Rectal smooth muscle tissue (tissue), 1 donor: Measurements from ENCODE around the gene CEP83.
"Not testable (repeated sequence)": the region's sequence is repeated elsewhere in the genome, so short reads cannot be mapped to it uniquely, and the experiment has no call there.

ENCODE experiments used
- H3K27ac ChIP-seq: one replicate; pipeline ENCODE4 v1.7.0; 2013; ENCODE audit warnings: low read depth, low read length, inconsistent platforms
- H3K27me3 ChIP-seq: one replicate; pipeline ENCODE4 v1.7.0; 2013; ENCODE audit warnings: low read length; ENCODE audit not compliant: control insufficient read depth, insufficient read depth
- H3K36me3 ChIP-seq: one replicate; pipeline ENCODE4 v1.7.0; 2013; ENCODE audit warnings: low read length; ENCODE audit not compliant: control insufficient read depth, insufficient read depth
- H3K4me1 ChIP-seq: one replicate; pipeline ENCODE4 v1.7.0; 2013; ENCODE audit warnings: low read length; ENCODE audit not compliant: control insufficient read depth, insufficient read depth
- H3K4me3 ChIP-seq: one replicate; pipeline ENCODE4 v1.7.0; 2013; ENCODE audit warnings: low read length
- H3K9ac ChIP-seq: one replicate; pipeline ENCODE4 v1.7.0; 2013; ENCODE audit warnings: low read length

Gene CEP83

GRCh38 chr12:94396014-94396413 lies 63.7 kb downstream of the CEP83 start:
- H3K27ac ChIP-seq: not testable (repeated sequence)

DNA sequence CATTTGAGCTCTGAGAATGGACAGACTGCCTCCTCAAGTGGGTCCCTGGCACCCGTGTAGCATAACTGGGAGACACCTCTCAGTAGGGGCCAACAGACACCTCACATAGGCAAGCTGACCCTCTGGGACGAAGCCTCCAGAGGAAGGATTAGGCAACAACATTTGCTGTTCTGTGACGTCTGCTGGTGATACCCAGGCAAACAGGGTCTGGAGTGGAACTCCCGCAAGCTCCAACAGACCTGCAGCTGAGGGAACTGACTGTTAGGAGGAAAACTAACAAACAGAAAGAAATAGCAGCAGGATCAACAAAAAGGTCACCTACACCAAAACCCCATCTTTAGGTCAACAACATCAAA lies 69.6 kb downstream of the CEP83 start:
- Histone ChIP-seq H3K9ac (no peak overlapping the region), H3K27ac (no peak overlapping the region), H3K27me3 (no peaks in the 10 kb centered on the region)

More at GRCh38 chr12:94396014-94396413, 63.7 kb downstream of the CEP83 start:
- H3K27me3 ChIP-seq, H3K4me3 ChIP-seq, H3K36me3 ChIP-seq, H3K9ac ChIP-seq, H3K4me1 ChIP-seq: not testable (repeated sequence)

DNA sequence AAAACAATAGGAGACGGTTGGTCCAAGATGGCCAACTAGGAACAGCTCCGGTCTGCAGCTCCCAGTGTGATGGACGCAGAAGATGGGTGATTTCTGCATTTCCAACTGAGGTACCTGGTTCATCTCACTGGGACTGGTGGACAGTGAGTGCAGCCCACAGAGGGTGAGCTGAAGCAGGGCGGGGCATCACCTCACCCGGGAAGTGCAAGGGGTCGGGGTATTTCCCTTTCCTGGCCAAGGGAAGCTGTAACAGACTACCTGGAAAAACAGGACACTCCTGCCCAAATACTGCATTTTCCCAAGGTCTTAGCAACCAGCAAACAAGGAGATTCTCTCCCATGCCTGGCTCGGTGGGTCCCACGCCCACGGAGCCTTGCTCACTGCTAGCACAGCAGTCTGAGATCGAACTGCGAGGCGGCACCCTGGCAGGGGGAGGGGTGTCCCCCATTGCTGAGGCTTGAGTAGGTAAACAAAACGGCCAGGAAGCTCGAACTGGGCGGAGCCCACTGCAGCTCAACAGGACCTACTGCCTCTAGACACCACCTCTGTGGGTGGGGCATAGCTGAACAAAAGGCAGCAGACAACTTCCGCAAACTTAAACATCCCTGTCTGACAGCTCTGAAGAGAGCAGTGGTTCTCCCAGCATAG lies 70.1 kb downstream of the CEP83 start:
- not testable (repeated sequence) for H3K36me3 ChIP-seq, H3K4me3 ChIP-seq, H3K9ac ChIP-seq

More for the DNA sequence above, 69.6 kb downstream of the CEP83 start:
- H3K4me3 ChIP-seq: no peak overlapping the region
- no peaks in the 10 kb centered on the region for H3K36me3 ChIP-seq
- no peaks in the 10 kb centered on the region for H3K4me1 ChIP-seq

DNA sequence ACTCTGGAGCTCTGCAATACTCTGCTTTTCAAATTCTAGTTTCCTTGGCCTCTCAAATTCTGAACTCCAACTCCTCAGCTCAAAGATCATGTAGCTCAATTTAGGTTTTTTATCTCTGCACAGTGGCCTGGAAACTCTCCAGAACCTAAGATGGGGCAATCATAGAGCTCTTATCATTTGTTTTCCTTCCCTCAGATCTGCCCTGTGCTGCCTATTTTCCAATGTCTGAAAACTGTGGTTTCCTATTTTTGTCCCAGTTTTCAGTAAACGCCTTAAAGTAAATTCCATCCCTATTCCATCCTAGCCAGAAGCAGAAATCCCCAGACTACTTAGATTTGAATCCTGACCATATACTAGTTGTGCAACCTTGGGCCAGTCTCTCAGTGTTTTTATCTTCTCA lies 73.2 kb downstream of the CEP83 start:
- no peaks in the 10 kb centered on the region for H3K36me3 ChIP-seq

More for the DNA sequence above, 70.1 kb downstream of the CEP83 start:
- not testable (repeated sequence) for H3K27me3 ChIP-seq, H3K27ac ChIP-seq, H3K4me1 ChIP-seq

GRCh38 chr12:94384030-94384429 lies 75.6 kb downstream of the CEP83 start:
- Histone ChIP-seq H3K4me1 (no peaks in the 10 kb centered on the region), H3K27me3 (no peaks in the 10 kb centered on the region), H3K9ac (no peak overlapping the region), H3K27ac (no peak overlapping the region), H3K4me3 (no peak overlapping the region), H3K36me3 (no peaks in the 10 kb centered on the region)

More for the DNA sequence above, 73.2 kb downstream of the CEP83 start:
- Histone ChIP-seq H3K27me3 (no peaks in the 10 kb centered on the region), H3K9ac (no peak overlapping the region), H3K4me1 (no peaks in the 10 kb centered on the region), H3K4me3 (no peak overlapping the region), H3K27ac (no peak overlapping the region)

GRCh38 chr12:94380507-94380906 lies 79.2 kb downstream of the CEP83 start:
- no peak overlapping the region for H3K4me3 ChIP-seq
- H3K27me3 ChIP-seq: no peaks in the 10 kb centered on the region
- no peaks in the 10 kb centered on the region for H3K4me1 ChIP-seq
- no peak overlapping the region for H3K9ac ChIP-seq
- H3K36me3 ChIP-seq: no peaks in the 10 kb centered on the region
- no peak overlapping the region for H3K27ac ChIP-seq

DNA sequence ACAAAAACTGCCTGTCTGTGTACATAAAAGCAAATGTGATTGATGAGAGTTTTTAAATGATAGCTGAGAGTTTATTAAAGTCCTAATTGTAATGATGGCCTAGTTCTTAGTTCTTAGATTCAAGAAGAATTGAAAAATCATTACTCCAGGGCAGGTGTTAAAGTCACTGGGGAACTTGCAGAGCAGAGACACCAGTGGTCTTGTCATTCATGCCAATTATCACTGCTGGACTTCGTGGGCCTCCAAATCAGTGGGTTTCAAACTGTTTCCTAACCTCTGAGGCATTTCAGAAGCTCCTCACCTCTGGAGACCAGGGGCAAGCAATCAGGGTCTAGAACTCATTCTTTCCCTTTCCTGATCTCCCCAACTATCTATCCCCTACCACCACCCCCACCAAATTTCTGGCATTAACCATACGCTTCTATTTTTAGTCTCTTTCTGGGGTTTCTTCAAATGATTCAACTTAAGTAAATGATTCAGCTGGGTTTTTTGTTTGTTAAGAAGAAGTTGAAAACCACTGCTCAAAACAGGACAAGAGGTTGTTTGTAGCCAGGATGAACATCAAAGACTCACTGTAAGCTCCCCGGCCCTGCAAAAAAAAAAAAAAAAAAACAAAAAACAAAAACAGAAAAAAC lies 80.1 kb downstream of the CEP83 start:
- no peaks in the 10 kb centered on the region for H3K36me3 ChIP-seq
- H3K27ac ChIP-seq: no peak overlapping the region
- H3K27me3 ChIP-seq: no peaks in the 10 kb centered on the region
- H3K4me1 ChIP-seq: no peaks in the 10 kb centered on the region
- H3K4me3 ChIP-seq: no peak overlapping the region
- H3K9ac ChIP-seq: no peak overlapping the region

DNA sequence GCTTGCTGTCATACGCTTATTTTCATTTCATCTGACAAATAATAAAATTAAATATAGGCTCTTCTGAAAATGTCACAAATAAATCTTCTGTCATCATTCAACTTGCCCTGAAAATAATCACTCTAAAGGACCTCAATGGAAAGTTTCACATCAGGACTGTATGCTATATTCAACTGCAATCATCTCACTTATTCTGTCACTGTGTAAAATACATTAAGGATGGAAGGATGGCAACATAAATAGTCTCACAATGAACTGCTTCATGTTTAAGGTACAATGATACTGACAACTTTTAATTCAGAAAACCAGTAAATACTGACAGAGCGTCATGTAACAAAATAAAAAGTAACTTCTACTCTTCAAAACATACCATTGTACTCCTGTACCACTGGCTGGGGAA lies 82.1 kb downstream of the CEP83 start:
- Histone ChIP-seq H3K4me3 (no peak overlapping the region), H3K36me3 (no peaks in the 10 kb centered on the region), H3K27ac (no peak overlapping the region), H3K9ac (no peak overlapping the region), H3K27me3 (no peaks in the 10 kb centered on the region), H3K4me1 (no peaks in the 10 kb centered on the region)

DNA sequence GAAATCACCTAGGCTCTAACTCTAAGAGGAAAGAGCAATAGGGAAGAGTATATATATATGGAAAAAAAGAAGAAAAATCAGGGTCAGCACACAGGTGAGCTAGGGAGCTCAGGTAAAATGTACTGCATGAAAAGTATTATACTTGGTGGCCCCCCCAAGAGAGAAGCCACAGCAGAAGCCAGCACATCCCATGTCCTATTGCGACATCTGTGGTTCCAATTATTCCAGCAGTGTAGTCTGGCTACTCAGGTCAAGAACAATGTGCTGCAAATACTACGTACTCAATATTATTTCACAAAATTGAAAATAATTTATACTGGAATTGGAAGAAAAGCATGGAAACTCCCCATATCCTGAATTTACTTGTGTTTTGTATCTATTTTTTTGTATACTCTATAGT lies 85.5 kb downstream of the CEP83 start:
- H3K27me3 ChIP-seq: no peaks in the 10 kb centered on the region
- no peak overlapping the region for H3K27ac ChIP-seq
- no peak overlapping the region for H3K9ac ChIP-seq
- no peak overlapping the region for H3K4me3 ChIP-seq
- H3K36me3 ChIP-seq: no peaks in the 10 kb centered on the region
- no peaks in the 10 kb centered on the region for H3K4me1 ChIP-seq

- H3K36me3 ChIP-seq: no peaks in the 10 kb centered on the region
- no peak overlapping the region for H3K4me3 ChIP-seq
- peaks cover 3% of the 10 kb centered on the region for H3K4me1 ChIP-seq
- H3K27ac ChIP-seq: no peak overlapping the region
- no peaks in the 10 kb centered on the region for H3K27me3 ChIP-seq
- H3K9ac ChIP-seq: no peak overlapping the region
These were observed 87.2 kb downstream of the CEP83 start for GRCh38 chr12:94372461-94372860.

- H3K27me3 ChIP-seq: no peaks in the 10 kb centered on the region
- H3K4me1 ChIP-seq: no peaks in the 10 kb centered on the region
- H3K27ac ChIP-seq: no peak overlapping the region
- no peak overlapping the region for H3K4me3 ChIP-seq
- H3K36me3 ChIP-seq: no peaks in the 10 kb centered on the region
- H3K9ac ChIP-seq: no peak overlapping the region
These were observed 97.0 kb downstream of the CEP83 start for GRCh38 chr12:94362653-94363052.

DNA sequence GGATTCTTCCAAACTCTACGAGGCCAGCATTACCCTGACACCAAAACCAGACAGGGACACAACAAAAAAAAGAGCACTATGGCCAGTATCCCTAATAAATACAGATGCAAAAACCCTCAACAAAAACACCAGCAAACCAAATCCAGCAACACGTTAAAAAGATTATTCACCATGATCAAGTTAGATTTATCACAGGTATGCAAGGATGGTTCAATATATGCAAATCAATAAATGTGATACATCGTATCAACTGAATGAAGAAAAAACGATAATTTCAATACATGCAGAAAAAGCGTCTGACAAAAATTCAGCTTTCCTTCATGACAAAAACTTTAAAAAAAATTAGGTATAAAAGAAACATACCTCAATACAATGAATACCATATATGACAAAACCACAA lies 99.9 kb downstream of the CEP83 start:
- Histone ChIP-seq H3K4me3 (no peak overlapping the region), H3K27ac (no peak overlapping the region), H3K36me3 (no peaks in the 10 kb centered on the region), H3K4me1 (no peaks in the 10 kb centered on the region), H3K27me3 (no peaks in the 10 kb centered on the region), H3K9ac (no peak overlapping the region)

GRCh38 chr12:94353130-94353529 lies 106.5 kb downstream of the CEP83 start:
- H3K27me3 ChIP-seq: no peaks in the 10 kb centered on the region
- H3K36me3 ChIP-seq: peaks cover 10% of the 10 kb centered on the region
- no peak overlapping the region for H3K4me3 ChIP-seq
- no peak overlapping the region for H3K9ac ChIP-seq
- no peak overlapping the region for H3K27ac ChIP-seq
- H3K4me1 ChIP-seq: no peaks in the 10 kb centered on the region
